BLaER1 (cell line): Measurements from ENCODE around the gene SLC25A10.

Experiments used
- H3K27ac ChIP-seq: shearing (Covaris generic); formaldehyde crosslinking; 2 replicates; pipeline ENCODE4 v1.8.1; 2022
- H3K27me3 ChIP-seq: shearing (Covaris generic); formaldehyde crosslinking; 2 replicates; pipeline ENCODE4 v1.8.1; 2022
- H3K36me3 ChIP-seq: shearing (Covaris generic); formaldehyde crosslinking; 2 replicates; pipeline ENCODE4 v1.8.1; 2022
- H3K4me1 ChIP-seq: shearing (Covaris generic); formaldehyde crosslinking; 2 replicates; pipeline ENCODE4 v1.8.1; 2022
- H3K4me2 ChIP-seq: shearing (Covaris generic); formaldehyde crosslinking; 2 replicates; pipeline ENCODE4 v1.8.1; 2022
- H3K4me3 ChIP-seq: shearing (Covaris generic); formaldehyde crosslinking; 2 replicates; pipeline ENCODE4 v1.8.1; 2022
- H3K9ac ChIP-seq: shearing (Covaris generic); formaldehyde crosslinking; 2 replicates; pipeline ENCODE4 v1.8.1; 2022
- H3K9me3 ChIP-seq: shearing (Covaris generic); formaldehyde crosslinking; 2 replicates; pipeline ENCODE4 v1.8.1; 2022
- H4K20me1 ChIP-seq: shearing (Covaris generic); formaldehyde crosslinking; 2 replicates; pipeline ENCODE4 v1.8.1; 2022
- Cebpa-rat ChIP-seq: shearing (Covaris generic); IDR thresholded peaks from 2 replicates; pipeline ENCODE4 v1.8.1; 2022

SLC25A10 gene

DNA sequence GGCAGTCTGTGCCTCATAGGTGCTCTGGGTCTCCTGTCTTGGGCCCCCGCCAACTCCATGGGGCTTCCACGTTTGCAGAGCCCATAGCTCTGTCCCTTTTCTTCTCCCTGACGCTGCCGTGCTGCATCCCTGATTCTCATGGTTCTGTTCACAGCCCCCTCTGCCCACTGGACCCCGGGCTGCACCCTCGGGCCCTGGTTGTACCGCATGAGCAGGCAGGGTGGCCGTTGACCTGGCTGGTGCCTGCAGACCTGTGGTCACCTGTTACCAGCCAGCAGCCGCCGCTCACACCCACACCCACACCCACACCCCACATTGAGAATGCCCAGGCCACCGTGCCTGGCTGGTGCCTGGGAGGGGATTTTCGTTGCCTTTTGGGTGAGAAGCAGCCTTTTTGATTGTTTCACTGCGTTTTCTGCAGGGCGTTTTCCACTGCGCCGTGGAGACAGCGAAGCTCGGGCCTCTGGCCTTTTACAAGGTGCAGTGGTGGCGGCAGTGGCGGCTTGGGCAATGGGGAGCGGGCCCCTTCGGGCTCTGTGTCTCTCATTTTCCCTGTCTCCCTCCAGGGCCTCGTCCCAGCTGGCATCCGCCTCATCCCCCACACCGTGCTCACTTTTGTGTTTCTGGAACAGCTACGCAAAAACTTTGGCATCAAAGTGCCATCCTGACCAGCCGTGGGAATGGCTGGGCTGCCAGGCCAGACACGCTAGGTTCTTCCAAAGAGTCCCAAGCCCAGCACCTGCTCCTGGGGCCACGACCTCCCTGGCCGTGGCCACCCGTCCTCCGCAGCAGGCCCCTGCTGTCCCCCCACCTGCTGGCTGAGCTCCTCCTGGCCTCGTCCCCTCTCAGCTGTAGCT, 7.6 kb downstream of the SLC25A10 start:
- peaks cover 13% of the 10 kb centered on the region; the same call in 1 of the 2 replicates for H4K20me1 ChIP-seq

DNA sequence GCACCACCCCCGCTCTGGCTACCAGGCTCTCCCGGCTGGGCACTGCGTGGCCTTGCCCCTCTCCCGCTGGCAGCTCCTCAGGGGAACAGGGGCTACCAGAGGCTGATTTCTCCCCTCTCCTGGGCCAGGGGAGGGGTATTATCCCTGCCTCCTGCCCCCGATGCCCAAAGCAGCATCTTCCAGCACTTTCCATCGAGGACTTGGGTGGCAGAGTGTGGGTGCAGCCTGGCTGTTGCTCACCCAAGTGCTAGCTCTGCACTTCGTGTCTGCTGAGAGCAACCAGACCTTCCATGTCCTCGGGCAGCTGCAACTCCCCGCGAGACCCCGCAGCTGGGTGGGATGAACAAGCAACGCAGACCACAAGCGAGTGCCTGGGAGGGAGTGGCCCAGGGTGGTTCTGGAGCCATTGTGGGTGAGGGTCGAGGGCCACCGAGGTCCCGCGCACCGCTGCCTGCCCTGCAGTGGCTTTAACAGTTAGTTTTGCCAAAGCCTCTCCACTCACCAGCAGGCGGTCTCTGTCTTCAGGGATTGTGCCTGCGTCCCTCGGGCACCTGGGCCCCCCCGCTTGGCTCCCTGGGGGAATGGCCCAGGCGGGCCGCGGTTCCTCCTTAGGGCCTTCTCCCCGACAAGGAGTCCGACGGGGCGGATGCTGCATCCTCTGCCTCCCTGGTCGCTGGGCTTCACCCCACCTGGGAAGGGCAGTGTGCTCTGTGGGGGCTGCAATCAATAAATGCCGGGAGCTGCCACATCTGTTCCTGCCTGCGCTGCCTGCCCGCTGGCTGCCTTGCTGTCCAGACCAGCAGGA, 8.4 kb downstream of the SLC25A10 start:
- Histone ChIP-seq H3K27ac (peak overlapping the region; percentile 62), H3K4me2 (peak overlapping the region; percentile 77), H3K9me3 (no peaks in the 10 kb centered on the region), H3K9ac (peak overlapping the region; percentile 58), H3K4me3 (no peak overlapping the region), H4K20me1 (0 out of 2 replicates have a peak, but pooled peaks cover 6% of the 10 kb centered on the region), H3K36me3 (peaks cover 42% of the 10 kb centered on the region), H3K27me3 (no peaks in the 10 kb centered on the region), H3K4me1 (peaks cover 58% of the 10 kb centered on the region)
- TF ChIP-seq Cebpa-rat: no peak

More for the DNA sequence above, 7.6 kb downstream of the SLC25A10 start:
- Histone ChIP-seq H3K4me3 (no peak overlapping the region), H3K4me2 (peak overlapping the region; percentile 77), H3K9me3 (no peaks in the 10 kb centered on the region), H3K4me1 (peaks cover 64% of the 10 kb centered on the region), H3K9ac (peak overlapping the region; percentile 58), H3K27me3 (no peaks in the 10 kb centered on the region), H3K36me3 (peaks cover 49% of the 10 kb centered on the region), H3K27ac (peak overlapping the region; percentile 62)
- TF ChIP-seq Cebpa-rat: no peak

GRCh38 chr17:81722184-81723120, 10.4 kb downstream of the SLC25A10 start:
- H3K4me3 ChIP-seq: no peak overlapping the region
- H3K9me3 ChIP-seq: no peaks in the 10 kb centered on the region
- no peak for TF ChIP-seq Cebpa-rat
- H3K4me1 ChIP-seq: peaks cover 49% of the 10 kb centered on the region
- 0 out of 2 replicates have a peak, but pooled peaks cover 6% of the 10 kb centered on the region for H4K20me1 ChIP-seq
- H3K9ac ChIP-seq: no peak overlapping the region
- no peak overlapping the region for H3K27ac ChIP-seq
- no peaks in the 10 kb centered on the region for H3K27me3 ChIP-seq
- H3K36me3 ChIP-seq: peaks cover 26% of the 10 kb centered on the region
- H3K4me2 ChIP-seq: peak overlapping the region; percentile 77

DNA sequence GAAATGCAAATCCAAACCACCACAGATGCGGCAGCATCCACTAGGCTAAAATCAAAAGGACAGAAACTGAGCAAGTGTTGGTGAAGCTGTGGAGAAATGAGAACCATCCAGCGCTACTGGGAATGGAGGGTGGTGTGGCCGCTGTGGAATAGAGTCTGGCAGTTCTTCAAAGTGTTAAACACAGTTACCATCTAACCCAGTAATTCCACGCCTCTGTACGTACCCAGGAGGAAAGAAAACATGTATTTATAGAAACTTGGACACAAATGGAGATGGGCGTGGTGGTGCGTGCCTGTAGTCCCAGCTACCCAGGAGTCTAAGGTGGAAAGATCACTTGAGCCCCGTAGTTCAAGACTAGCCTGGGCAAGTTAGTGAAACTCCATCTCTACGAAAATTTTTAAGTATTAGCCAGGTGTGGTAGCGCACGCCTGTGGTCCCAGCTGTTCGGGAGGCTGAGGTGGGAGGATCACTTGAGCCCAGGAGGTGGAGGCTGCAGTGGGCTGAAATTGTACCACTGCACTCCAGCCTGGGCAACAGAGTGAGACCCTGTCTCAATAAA, 11.6 kb downstream of the SLC25A10 start:
- Histone ChIP-seq H3K4me1 (peaks cover 49% of the 10 kb centered on the region), H3K27ac (no peak overlapping the region), H3K4me2 (peak overlapping the region; percentile 77), H3K36me3 (peaks cover 14% of the 10 kb centered on the region), H3K27me3 (no peaks in the 10 kb centered on the region), H3K4me3 (no peak overlapping the region), H3K9me3 (no peaks in the 10 kb centered on the region), H4K20me1 (0 out of 2 replicates have a peak, but pooled peaks cover 6% of the 10 kb centered on the region), H3K9ac (no peak overlapping the region)
- no peak for TF ChIP-seq Cebpa-rat

DNA sequence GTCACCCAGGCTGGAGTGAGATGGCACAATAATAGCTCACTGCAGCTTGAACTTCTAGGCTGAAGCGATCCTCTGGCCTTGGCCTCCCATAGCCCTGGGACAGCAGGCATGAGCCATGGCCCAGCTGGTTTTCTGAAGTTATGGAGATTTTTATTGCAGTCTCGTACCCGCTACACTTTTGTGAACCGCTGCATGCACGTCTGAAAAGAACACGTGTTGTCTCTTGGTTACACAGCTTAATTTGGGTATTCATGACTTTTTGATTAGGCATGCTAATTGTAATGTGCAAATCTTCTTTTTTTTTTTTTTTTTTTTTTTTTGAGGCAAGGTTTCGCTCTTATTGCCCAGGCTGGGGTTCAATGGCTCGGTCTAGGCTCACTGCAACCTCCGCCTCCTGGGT, 13.4 kb downstream of the SLC25A10 start:
- Histone ChIP-seq H3K4me1 (peaks cover 48% of the 10 kb centered on the region), H3K27me3 (no peaks in the 10 kb centered on the region), H3K9me3 (no peaks in the 10 kb centered on the region), H3K36me3 (no peaks in the 10 kb centered on the region), H4K20me1 (0 out of 2 replicates have a peak, but pooled peaks cover 6% of the 10 kb centered on the region), H3K9ac (no peak overlapping the region), H3K27ac (no peak overlapping the region), H3K4me3 (no peak overlapping the region), H3K4me2 (no peak overlapping the region)
- no peak for TF ChIP-seq Cebpa-rat

- Histone ChIP-seq H3K9me3 (no peaks in the 10 kb centered on the region), H3K9ac (no peak overlapping the region), H3K27me3 (no peaks in the 10 kb centered on the region), H3K4me2 (no peak overlapping the region), H4K20me1 (0 out of 2 replicates have a peak, but pooled peaks cover under 1% of the 10 kb centered on the region), H3K4me3 (no peak overlapping the region), H3K36me3 (no peaks in the 10 kb centered on the region), H3K27ac (no peak overlapping the region), H3K4me1 (peaks cover 48% of the 10 kb centered on the region)
- TF ChIP-seq Cebpa-rat: no peak
These were observed 13.9 kb downstream of the SLC25A10 start for GRCh38 chr17:81726004-81726403.

DNA sequence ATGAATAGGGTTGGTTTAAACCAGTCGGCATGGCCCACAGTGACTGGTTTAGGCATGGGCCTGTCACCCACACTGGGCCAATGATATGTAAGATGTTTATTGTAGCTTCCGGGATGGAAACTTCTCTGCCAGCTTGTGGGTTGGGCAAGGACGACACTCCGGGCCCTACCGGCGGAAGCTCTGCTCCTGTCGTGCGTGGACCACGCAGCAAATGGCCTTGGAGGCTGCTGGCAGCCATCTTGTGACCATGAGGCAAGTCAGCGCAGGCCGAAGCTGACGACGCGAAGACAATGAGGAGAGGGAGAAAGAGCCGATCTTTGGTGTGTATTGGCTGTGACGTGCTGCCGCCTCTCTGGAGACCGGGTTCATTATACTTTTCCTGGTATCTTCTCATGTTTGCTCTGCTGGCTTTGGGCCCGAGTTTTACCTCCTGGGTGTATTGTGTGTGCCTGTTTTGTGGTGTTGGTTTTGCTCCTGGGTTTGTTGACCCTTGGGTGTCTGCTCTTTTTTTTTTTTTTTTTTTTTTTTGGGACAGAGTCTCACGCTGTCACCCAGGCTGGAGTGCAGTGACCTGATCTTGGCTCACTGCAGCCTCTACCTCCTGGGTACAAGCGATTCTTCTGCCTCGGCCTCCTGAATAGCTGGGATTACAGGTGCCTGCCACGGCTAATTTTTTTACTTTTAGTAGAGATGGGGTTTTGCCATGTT, 15.4 kb downstream of the SLC25A10 start:
- TF ChIP-seq Cebpa-rat: no peak
- no peak overlapping the region for H3K27ac ChIP-seq
- no peaks in the 10 kb centered on the region for H3K9me3 ChIP-seq
- H3K4me2 ChIP-seq: no peak overlapping the region
- no peak overlapping the region for H3K9ac ChIP-seq
- no peaks in the 10 kb centered on the region for H3K27me3 ChIP-seq
- no peak overlapping the region for H3K4me3 ChIP-seq
- H4K20me1 ChIP-seq: no peaks in the 10 kb centered on the region
- H3K4me1 ChIP-seq: peaks cover 48% of the 10 kb centered on the region
- H3K36me3 ChIP-seq: no peaks in the 10 kb centered on the region
